GM10248 (cell line): ENCODE results near the gene PDHX.
A peak's percentile ranks its signal among the peaks of the same experiment; 100 is the strongest.

Experiments used
- CTCF ChIA-PET: fragments of 300-600 bp; sonication (Branson Sonifier 250); formaldehyde crosslinking; extraction: SDS; loops from one replicate; lab custom pipeline; 2021; ENCODE audit warnings: antibody characterized with exemption; lab: Yijun Ruan, JAX
- POLR2A ChIA-PET: fragments of 350-650 bp; sonication (Branson Sonifier 250); formaldehyde crosslinking; extraction: SDS; loops from one replicate; lab custom pipeline; 2020; ENCODE audit warnings: antibody characterized with exemption; lab: Yijun Ruan, JAX
- DNase-seq: peaks from one replicate; pipeline ENCODE4 v3.0.0; 2012; ENCODE audit errors: extremely low spot score
- CTCF ChIP-seq: IDR thresholded peaks from 2 replicates; pipeline ENCODE4 v1.5.1; 2012; ENCODE audit warnings: mild to moderate bottlenecking, low read depth; ENCODE audit errors: extremely low read depth, missing control alignments, control extremely low read depth

PDHX gene

DNA sequence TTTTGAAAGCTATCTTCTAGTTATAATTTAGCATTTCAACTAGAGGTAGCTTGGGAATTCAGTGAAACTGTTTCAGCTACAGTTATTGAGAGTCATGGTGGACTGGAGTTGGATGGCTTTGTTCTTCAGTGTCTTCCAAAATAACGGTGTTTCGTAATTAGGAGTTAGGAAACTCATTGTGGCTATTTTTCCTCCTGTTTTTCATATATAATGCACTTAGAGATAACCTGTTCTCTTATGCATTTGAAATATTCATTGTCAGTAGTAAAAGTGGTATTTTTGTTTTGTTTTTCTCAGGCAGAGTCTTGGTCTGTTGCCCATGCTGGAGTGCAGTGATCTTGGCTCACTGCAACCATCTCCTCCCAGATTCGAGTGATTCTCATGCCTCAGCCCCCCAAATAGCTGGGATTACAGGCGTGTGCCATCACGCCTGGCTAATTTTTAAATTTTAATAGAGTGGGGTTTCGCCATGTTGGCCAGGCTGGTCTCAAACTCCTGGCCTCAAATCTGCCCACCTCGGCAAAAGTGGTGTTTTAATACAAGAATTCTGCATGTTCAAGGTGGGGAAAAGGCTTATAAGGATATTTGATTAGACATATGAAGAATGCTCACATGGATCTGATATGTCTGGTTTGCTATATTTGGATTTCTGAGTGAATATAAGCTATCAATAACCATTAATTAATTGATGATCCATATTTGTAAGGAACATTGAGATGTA lies 12.7 kb downstream of the PDHX start:
- POLR2A ChIA-PET: no interaction called here
- CTCF ChIA-PET: interaction anchor here (1.9 to 6.3 kb wide), 2 partner anchors 11 to 462 kb away, joined by 5 to 107 read pairs; no protein-coding TSS in a partner anchor
- DNase-seq: no peak
- TF ChIP-seq CTCF: no peak

DNA sequence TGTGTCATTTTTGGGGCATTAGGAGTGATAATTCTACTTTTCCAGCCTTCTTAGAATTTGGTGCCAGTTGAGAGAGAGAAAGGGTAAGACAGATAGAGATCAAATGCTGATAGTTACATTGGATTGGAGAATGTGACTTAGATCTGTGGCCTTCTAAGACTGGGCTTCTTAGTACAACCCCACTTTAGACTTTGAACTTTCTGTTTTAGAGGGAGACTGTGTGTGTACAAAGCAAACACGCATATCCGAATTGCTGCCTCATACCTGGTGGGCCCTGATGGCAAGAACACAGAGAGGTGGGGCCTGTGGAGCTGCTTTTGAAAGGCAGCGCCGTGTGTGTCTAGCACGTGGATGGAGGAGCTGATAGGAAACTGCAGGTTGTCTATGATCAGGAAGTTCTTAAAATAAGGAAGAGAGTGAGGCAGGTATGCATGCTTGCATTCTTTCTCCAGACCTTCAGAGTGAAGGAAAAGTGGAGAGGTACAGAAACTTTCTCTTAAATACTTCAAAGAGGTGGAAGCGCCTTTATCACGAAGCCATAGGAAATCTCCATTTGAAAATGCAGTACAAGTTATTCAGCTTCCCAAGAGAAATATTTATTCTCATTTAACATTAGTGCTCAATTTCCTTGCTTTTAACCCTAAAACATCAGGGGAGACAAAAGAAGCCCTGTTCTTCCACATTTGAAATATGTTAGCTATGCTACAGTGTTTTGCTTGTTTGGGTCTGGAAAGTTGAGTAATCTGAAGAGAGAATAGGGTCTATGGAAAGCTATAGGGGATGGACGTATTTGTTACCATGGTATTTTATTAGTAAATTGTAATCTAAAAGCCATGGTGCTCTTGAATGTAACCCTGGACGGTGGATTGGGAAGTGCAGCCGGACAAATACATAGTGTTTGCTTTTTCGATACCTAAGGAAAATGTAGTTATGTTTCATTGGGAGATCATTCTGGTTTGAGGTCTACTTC lies 13.7 kb downstream of the PDHX start:
- CTCF ChIA-PET: interaction anchor here (1.0 to 6.3 kb wide), 3 partner anchors 11 to 461 kb away, joined by 3 to 107 read pairs (median 5); no protein-coding TSS in a partner anchor
- no peak for DNase-seq
- TF ChIP-seq CTCF: no peak
- POLR2A ChIA-PET: no interaction called here

DNA sequence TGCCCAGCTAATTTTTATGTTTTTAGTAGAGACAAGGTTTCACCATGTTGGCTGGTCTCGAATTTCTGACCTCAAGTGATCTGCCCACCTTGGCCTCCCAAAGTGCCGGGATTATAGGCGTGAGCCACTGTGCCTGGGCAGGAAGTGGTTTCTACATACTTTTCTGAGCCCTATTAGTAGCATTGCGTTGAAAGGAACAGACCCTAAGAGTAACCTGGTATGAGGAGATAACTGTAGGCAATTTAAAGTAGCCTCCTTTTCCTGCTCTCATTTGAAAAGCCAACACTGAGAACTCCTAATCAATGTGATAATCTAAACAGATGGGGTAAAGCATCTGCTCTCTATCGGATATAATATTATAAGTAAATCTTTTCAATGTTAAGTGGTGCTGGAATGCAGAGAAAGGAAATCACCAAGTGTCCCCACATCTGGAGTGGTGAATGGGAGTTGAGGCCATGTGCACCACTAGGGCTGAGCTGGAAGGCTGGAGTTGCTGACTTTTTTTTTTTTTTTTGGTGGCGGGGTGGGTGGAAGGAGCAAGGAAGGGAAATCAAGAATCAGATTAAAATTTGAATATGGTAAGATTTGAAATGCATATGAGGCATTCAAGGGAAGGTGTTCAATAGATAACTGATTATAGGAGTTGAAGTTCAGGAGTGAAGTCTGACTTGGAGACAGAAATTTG lies 20.7 kb downstream of the PDHX start:
- TF ChIP-seq CTCF: no peak
- ChIA-PET CTCF (interaction anchor here (2.5 kb wide), 1 partner anchor 10 kb away, joined by 11 read pairs; no protein-coding TSS in a partner anchor), POLR2A (interaction anchor here (0.6 kb wide), 1 partner anchor 237 kb away, joined by 5 read pairs; no protein-coding TSS in a partner anchor)
- DNase-seq: no peak

DNA sequence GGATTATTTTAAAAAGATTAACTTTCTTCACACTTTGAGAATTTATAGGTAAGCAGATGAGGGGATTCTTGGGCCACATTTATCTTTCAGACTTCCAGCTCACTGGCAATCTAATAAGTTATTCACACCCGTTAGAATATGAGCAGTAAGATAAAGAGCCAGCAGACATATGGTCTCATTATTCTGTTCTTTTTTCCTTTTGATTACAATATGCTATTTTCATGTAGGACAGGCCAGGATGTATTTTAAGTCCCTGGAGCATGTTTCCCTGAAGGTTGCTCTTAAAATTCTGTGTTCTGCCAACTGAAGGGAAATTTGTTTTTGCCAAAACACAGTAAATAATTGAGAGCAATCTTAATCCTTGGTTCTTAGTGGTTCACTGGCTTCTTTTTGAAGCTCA lies 22.2 kb downstream of the PDHX start:
- no peak for DNase-seq
- TF ChIP-seq CTCF: no peak
- POLR2A ChIA-PET: no interaction called here
- CTCF ChIA-PET: interaction anchor here (1.1 to 2.7 kb wide), 2 partner anchors 9 to 16 kb away, joined by 3 to 8 read pairs; no protein-coding TSS in a partner anchor

GRCh38 chr11:34940026-34940677 lies 23.7 kb downstream of the PDHX start:
- DNase-seq: peak; percentile 18
- TF ChIP-seq CTCF: no peak
- POLR2A ChIA-PET: no interaction called here
- CTCF ChIA-PET: interaction anchor here (1.4 to 2.7 kb wide), 6 partner anchors 9 to 35 kb away, joined by 3 to 8 read pairs (median 4); no protein-coding TSS in a partner anchor
